Spleen (tissue), 7 donors: ENCODE measurements around the gene KLHL35.

ENCODE experiments used
- CTCF ChIP-seq, 11 experiments: fragments of 200-600 bp in 7 of 11; fragments of 450-650 bp in 4 of 11; sonication (generic) in 4 of 11; IDR thresholded peaks in 8 of 11; conservative IDR thresholded peaks in 3 of 11; 1 replicate in 7 of 11; 2 replicates in 4 of 11; pipeline versions ENCODE4 v1.4.0 to v1.8.0; 2016 to 2021; ENCODE audit warnings: antibody characterized with exemption in 11 of 11, inconsistent platforms in 4 of 11, mild to moderate bottlenecking in 1 of 11
- POLR2A ChIP-seq, 3 donors: fragments of 450-650 bp; IDR thresholded peaks; one replicate each; pipeline ENCODE4 v1.5.1; 2017; ENCODE audit warnings: antibody characterized with exemption in 3 of 3, mild to moderate bottlenecking in 1 of 3
- POLR2AphosphoS5 ChIP-seq, 3 donors: sonication (generic); formaldehyde crosslinking; IDR thresholded peaks; one replicate each; pipeline ENCODE4 v1.5.1; 2017; ENCODE audit warnings: antibody characterized with exemption in 3 of 3
- donor health status: DM: no; HTN: no; CAD: no; lungs with moderate emphysema.
- donor health status: DM: no; HTN: no; CAD: no.
- donor health status: DM: no; HTN: no; CAD: no.

GRCh38 chr11:75474878-75475766 lies 42.1 kb upstream of the KLHL35 start:
- TF ChIP-seq POLR2A (IDR thresholded peaks at IDR 0.05) (no peak), CTCF (IDR thresholded peaks at IDR 0.05 in 8 of 11, conservative IDR thresholded peaks at IDR 0.05 in 3 of 11) (no peak), POLR2AphosphoS5 (IDR thresholded peaks at IDR 0.05) (no peak)
